ENCODE results near the gene KIF4A.
"Not testable (repeated sequence)": the region's sequence is repeated elsewhere in the genome, so short reads cannot be mapped to it uniquely, and the experiment has no call there.

The KIF4A gene

DNA sequence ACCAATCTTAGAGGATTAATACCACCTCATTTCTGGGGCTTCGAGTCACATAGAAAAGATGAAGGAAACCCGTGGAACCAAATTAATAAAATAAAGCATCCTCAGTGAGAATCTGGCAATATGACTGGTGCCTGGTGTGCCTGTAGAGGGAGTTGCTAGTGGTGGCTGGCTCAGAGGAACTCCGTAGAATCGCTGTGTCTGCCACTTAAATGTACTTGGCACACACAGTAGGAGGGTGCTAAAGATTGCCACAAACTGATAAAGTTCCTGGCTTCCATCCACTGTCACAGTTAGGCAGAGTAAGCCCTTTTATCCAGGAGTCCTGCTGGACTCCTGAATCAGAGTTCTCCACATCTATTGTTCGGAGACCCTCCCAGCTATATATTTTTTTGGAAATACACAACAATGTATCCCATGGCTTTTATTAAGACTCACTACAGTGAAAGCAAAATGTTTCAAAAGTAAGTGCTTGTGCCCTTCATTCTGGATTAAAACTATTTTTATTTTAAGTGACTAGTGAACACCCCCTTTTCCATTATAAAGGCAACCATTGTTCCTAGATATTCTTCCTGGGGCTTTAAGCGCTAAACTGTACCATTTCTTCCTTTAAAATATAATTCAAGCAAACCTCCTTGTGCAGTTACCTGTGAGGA, 56.6 kb downstream of the KIF4A start:
- H3K9me2 ChIP-seq (replicated peaks; ENCODE audit: control insufficient read depth, low read length): no peaks in the 10 kb centered on the region
- no peaks in the 10 kb centered on the region for H3K4me1 ChIP-seq (ENCODE audit: control insufficient read depth, low read length)
- no peak overlapping the region for H3K4me2 ChIP-seq (ENCODE audit: low read length)
- no peak overlapping the region for H3K27ac ChIP-seq (ENCODE audit: low read depth, low read length)
- no peak overlapping the region for H3K4me3 ChIP-seq (ENCODE audit: low read length)
- no peak for TF ChIP-seq EZH2phosphoT487 (IDR thresholded peaks at IDR 0.05; ENCODE audit: borderline replicate concordance, low read length)
- TF ChIP-seq, protein P1, sequence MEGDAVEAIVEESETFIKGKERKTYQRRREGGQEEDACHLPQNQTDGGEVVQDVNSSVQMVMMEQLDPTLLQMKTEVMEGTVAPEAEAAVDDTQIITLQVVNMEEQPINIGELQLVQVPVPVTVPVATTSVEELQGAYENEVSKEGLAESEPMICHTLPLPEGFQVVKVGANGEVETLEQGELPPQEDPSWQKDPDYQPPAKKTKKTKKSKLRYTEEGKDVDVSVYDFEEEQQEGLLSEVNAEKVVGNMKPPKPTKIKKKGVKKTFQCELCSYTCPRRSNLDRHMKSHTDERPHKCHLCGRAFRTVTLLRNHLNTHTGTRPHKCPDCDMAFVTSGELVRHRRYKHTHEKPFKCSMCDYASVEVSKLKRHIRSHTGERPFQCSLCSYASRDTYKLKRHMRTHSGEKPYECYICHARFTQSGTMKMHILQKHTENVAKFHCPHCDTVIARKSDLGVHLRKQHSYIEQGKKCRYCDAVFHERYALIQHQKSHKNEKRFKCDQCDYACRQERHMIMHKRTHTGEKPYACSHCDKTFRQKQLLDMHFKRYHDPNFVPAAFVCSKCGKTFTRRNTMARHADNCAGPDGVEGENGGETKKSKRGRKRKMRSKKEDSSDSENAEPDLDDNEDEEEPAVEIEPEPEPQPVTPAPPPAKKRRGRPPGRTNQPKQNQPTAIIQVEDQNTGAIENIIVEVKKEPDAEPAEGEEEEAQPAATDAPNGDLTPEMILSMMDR (IDR thresholded peaks at IDR 0.05; ENCODE audit: low read depth, low read length, poor library complexity, severe bottlenecking): no peak
- no peaks in the 10 kb centered on the region for H3K9me3 ChIP-seq (ENCODE audit: control insufficient read depth, insufficient read depth, low read length)
- H4K20me1 ChIP-seq (ENCODE audit: control insufficient read depth, insufficient read depth, low read depth, low read length): no peaks in the 10 kb centered on the region
- no peaks in the 10 kb centered on the region for H3K27me3 ChIP-seq (ENCODE audit: control insufficient read depth, low read length)
- no peaks in the 10 kb centered on the region for H3F3A ChIP-seq (ENCODE audit: control insufficient read depth, insufficient read depth)
- peaks cover 59% of the 10 kb centered on the region for H3K36me3 ChIP-seq (ENCODE audit: control insufficient read depth, low read length)
- H3K79me2 ChIP-seq (ENCODE audit: control insufficient read depth, low read length): no peaks in the 10 kb centered on the region

DNA sequence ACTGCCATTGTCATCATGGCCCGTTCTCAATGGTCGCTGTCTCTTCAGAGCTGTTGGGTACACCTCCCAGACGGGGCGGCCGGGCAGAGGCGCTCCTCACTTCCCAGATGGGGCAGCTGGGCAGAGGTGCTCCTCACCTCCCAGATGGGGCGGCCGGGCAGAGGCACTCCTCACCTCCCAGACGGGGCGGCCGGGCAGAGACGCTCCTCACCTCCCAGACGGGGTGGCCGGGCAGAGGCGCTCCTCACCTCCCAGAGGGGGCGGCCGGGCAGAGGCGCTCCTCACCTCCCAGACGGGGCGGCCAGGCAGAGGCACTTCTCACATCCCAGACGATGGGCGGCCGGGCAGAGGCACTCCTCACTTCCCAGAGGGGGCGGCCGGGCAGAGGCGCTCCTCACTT, 58.9 kb downstream of the KIF4A start:
- not testable (repeated sequence) for H3K4me3 ChIP-seq (ENCODE audit: low read length); H3K27me3 ChIP-seq (ENCODE audit: control insufficient read depth, low read length); H3K79me2 ChIP-seq (ENCODE audit: control insufficient read depth, low read length); H3F3A ChIP-seq (ENCODE audit: control insufficient read depth, insufficient read depth); H3K4me1 ChIP-seq (ENCODE audit: control insufficient read depth, low read length); H3K9me3 ChIP-seq (ENCODE audit: control insufficient read depth, insufficient read depth, low read length); H3K4me2 ChIP-seq (ENCODE audit: low read length); H4K20me1 ChIP-seq (ENCODE audit: control insufficient read depth, insufficient read depth, low read depth, low read length); H3K27ac ChIP-seq (ENCODE audit: low read depth, low read length); H3K9me2 ChIP-seq (replicated peaks; ENCODE audit: control insufficient read depth, low read length)
- H3K36me3 ChIP-seq (ENCODE audit: control insufficient read depth, low read length): peaks cover 41% of the 10 kb centered on the region

DNA sequence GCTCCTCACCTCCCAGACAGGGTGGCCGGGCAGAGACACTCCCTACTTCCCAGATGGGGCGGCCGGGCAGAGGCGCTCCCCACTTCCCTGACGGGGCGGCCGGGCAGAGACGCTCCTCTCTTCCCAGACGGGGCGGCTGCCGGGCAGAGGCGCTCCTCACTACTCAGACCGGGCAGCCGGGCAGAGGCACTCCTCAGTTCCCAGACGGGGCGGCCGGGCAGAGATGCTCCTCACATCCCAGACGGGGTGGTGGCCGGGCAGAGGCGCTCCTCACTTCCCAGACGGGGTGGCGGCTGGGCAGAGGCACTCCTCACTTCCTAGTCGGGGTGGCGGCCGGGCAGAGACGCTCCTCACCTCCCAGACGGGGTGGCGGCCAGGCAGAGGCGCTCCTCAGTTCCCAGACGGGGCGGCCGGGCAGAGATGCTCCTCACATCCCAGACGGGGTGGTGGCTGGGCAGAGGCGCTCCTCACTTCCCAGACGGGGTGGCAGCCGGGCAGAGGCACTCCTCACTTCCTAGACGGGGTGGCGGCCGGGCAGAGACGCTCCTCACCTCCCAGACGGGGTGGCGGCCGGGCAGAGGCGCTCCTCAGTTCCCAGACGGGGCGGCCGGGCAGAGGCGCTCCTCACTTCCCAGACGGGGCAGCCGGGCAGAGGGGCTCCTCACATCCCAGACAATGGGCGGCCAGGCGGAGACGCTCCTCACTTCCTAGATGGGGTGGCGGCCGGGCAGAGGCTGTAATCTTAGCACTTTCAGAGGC, 59.6 kb downstream of the KIF4A start:
- H3K79me2 ChIP-seq (ENCODE audit: control insufficient read depth, low read length); H3K4me1 ChIP-seq (ENCODE audit: control insufficient read depth, low read length); H3K27ac ChIP-seq (ENCODE audit: low read depth, low read length); H3K4me3 ChIP-seq (ENCODE audit: low read length); H3K4me2 ChIP-seq (ENCODE audit: low read length); H3F3A ChIP-seq (ENCODE audit: control insufficient read depth, insufficient read depth); H4K20me1 ChIP-seq (ENCODE audit: control insufficient read depth, insufficient read depth, low read depth, low read length); H3K27me3 ChIP-seq (ENCODE audit: control insufficient read depth, low read length); H3K9me3 ChIP-seq (ENCODE audit: control insufficient read depth, insufficient read depth, low read length); H3K9me2 ChIP-seq (replicated peaks; ENCODE audit: control insufficient read depth, low read length): not testable (repeated sequence)
- H3K36me3 ChIP-seq (ENCODE audit: control insufficient read depth, low read length): peaks cover 40% of the 10 kb centered on the region

DNA sequence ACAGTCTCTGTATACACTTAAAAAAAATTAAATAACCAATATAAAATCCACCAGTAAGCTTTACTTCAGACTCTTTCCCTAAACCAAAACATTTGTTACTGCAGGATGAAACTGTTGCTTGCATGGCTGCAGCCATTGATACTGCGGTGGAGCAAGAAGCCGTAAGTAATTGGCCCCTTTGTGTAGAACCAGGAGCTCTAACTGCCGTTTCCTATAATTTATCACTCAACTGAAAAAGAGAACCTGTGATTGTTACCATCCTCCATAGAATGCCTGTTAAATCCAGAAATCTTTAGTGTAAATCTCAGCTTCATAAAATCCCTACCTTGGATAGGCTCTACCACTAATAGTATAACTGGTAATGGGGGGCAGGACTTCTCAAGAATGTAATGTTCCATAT, 62.6 kb downstream of the KIF4A start:
- Histone ChIP-seq H3K36me3 (ENCODE audit: control insufficient read depth, low read length) (peaks cover 15% of the 10 kb centered on the region), H3F3A (ENCODE audit: control insufficient read depth, insufficient read depth) (no peaks in the 10 kb centered on the region), H3K9me3 (ENCODE audit: control insufficient read depth, insufficient read depth, low read length) (no peaks in the 10 kb centered on the region), H4K20me1 (ENCODE audit: control insufficient read depth, insufficient read depth, low read depth, low read length) (no peaks in the 10 kb centered on the region), H3K79me2 (ENCODE audit: control insufficient read depth, low read length) (no peaks in the 10 kb centered on the region), H3K4me1 (ENCODE audit: control insufficient read depth, low read length) (no peaks in the 10 kb centered on the region), H3K9me2 (replicated peaks; ENCODE audit: control insufficient read depth, low read length) (no peaks in the 10 kb centered on the region), H3K27ac (ENCODE audit: low read depth, low read length) (no peak overlapping the region), H3K27me3 (ENCODE audit: control insufficient read depth, low read length) (no peaks in the 10 kb centered on the region), H3K4me2 (ENCODE audit: low read length) (no peak overlapping the region), H3K4me3 (ENCODE audit: low read length) (no peak overlapping the region)
- no peak for TF ChIP-seq EZH2phosphoT487 (IDR thresholded peaks at IDR 0.05; ENCODE audit: borderline replicate concordance, low read length)
- TF ChIP-seq, protein P1 (IDR thresholded peaks at IDR 0.05; ENCODE audit: low read depth, low read length, poor library complexity, severe bottlenecking): no peak

Data from DOHH2 (cell line).